ENCODE data around the gene MANF.
A peak's percentile ranks its signal among the peaks of the same experiment; 100 is the strongest.
"Not testable (repeated sequence)": the region's sequence is repeated elsewhere in the genome, so short reads cannot be mapped to it uniquely, and the experiment has no call there.

The MANF gene

DNA sequence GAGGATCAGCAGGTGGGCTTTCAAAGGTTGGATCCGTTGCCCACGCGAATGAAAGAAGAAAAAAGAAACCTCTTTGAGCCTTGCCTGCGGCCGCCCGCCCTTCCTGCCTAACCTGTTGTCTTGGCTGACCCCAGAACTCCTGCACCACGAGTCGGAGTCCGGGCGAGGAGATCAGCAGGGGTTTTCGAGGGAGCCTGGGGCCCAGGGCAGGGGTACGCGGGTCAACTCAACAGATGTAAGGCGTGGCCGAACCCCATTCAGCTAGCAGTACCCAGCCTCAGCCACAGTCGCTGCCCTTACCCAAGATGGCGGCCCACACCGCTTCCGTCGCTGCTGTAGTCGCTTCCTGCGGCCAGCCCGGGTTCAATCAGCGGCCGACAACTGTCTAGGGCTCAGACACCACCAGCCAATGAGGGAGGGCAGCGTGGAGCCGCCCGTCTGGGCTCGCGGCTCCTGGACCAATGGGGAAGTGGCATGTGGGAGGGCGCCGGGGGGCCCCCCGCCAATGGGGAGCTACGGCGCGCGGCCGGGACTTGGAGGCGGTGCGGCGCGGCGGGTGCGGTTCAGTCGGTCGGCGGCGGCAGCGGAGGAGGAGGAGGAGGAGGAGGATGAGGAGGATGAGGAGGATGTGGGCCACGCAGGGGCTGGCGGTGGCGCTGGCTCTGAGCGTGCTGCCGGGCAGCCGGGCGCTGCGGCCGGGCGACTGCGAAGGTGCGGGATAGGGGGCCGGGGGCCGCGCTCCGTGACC is at the start of gene MANF:
MANF (plus strand) TSS at position 566 of the 748 bp plus-strand sequence; CDS start at position 618, 52 bp downstream.
- peak; percentile 99 for DNase-seq (ENCODE audit: low spot score)

DNA sequence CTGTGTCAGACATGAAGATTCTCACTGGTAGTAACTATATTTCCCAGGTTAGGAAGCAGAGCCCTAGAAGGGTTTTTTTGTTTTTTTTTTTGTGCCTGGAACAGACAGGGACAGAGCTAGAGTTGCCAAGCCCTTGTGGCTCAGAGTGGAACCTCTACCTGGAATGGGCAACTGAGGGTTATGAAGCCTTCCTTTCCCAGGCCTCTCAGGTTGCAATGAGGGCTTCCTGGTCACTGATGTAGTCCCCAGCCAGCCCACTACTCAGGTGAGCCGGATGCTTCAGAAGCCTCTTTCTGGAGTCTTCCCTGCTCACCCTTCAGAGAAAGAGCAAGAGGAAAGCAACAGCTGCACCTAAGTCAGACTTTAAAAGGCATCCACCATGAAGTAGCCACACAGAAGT is 48.8 kb upstream of the MANF start:
- DNase-seq (ENCODE audit: low spot score) = no peak

DNA sequence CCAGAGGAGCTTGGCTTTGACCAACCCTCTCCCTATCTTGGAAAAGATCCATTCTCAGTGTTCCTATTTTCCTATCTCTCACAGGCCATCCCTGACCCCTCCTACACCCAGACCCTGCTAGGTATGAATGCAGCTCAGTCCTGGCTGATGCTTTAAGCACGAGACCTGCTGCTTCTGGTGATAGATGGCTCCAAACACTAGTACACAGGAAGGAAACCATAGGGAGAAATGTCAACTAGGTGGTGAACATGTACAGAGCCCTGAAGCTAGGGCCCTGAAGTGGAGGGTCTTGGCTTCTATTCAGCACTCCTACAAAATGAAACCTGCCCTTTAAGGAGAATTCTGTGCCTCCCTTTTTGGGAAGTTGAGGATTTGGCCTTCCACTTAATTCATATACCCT is 47.4 kb upstream of the MANF start:
- DNase-seq (ENCODE audit: low spot score) = no peak

DNA sequence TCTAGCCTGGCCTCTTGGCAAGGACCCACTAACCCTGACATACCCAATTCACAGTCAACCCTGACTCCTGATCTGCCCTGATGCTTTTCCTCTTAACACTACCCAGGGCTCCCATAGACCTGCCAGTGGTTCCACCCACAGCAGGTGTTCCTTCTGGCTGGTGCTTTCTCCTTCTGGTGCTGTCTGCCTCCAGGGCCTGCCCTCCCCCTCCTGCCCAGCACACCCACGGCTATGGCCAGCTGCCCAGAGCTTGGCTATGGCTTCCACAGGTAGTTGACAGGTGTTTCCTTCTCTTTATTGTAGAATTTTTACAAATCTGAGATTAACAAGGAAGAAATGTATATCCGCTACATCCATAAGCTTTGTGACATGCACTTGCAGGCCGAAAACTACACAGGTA is 46.5 kb upstream of the MANF start:
- peak; percentile 87 for DNase-seq (ENCODE audit: low spot score)

DNA sequence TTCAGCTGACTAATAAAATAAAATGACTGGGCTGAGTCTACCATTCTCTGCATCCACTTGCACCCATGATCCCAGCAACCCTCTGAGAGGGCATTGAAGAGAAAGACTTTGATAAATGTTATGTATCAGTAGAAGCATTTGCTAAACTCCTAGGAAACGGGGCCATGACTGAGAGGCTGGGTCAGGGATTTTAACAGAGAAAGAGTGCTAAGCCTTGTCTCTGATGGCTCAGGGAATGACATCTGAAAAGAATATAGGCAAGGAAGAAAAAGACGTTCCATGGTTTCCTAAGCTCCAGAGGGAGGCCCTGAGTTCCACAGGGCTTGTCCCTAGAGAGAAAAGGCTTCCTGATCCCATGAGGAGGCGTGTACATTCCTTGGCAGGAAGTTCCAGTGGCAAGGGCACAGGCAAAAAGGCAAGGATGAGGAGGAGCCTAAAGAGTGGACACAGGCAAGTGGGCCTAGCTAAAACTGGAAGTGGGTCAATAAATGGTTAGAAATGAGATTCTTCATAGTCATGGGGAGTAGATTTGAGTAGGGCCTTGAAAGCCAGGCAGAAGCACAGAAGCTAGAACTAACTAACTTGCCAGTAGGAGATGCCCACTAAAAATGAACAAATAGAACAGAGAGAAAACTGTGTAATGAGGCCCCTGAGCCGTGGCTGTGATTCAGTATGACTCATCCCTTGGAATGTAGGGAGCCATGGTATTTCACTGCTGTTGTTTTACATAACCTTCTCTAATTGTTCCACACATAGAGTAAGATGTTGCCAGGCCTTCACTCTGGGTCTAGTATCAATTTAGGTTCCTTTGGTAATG is 44.9 kb upstream of the MANF start:
- DNase-seq (ENCODE audit: low spot score) = no peak

DNA sequence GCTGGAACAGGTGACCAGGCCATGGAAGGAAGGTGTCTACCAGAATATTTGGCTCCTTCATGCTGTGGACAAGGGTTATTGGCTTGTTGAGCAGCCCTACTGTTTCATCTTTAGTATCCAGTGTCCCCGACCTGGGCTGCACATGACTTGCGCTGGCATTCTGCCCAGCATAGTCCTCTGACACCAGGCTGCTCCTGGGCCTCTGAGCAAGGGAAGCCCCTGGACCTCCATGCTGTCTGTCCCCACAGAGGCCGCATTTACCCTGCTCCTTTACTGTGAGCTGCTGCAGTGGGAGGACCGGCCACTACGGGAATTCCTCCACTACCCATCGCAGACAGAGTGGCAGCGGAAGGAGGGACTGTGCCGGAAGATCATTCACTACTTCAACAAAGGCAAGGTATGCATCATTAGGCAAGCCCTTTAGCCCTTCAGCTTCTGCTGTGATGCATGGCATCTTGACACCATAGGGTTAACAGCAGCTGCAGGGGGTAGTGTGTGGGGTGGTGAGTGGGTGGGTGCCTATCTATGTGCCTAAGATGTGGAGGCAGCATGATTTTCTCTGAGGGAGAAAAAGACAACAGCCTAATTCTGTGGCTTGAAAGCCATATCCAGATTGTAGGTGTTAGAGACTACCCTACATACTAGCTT is 44.0 kb upstream of the MANF start:
- no peak for DNase-seq (ENCODE audit: low spot score)

DNA sequence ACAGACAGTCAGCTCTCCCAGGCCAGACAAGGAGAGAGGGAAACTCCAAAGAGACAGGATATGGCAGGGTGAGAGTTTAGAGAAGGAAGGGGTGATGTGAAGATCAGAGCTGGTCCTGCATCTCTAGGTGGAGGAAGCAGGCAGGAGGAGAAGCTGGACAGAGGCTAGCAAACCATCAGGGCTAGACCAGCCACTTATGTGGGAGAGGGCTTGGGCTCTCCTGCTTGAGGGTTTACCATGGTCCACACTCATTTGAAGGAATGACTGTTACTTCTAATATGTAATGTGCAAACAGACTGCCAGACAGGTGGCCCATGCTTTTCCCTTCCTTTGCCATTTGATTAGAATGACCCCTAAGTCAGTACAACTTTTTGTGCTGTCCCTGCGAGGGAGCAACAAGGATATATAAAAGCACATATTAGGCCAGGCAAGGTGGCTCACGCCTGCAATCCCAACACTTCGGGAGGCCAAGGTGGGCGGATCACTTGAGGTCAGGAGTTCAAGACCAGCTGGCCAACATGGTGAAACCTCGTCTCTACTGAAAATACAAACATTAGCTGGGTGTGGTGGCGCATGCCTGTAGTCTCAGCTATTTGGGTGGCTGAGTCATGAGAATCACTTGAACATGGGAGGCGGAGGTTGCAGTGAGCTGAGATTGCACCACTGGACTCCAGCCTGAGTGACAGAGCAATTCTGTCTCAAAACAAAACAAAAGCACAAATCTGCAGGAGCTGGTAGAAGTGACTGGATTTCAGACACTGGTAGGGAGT is 41.0 kb upstream of the MANF start:
- DNase-seq (ENCODE audit: low spot score) = no peak

DNA sequence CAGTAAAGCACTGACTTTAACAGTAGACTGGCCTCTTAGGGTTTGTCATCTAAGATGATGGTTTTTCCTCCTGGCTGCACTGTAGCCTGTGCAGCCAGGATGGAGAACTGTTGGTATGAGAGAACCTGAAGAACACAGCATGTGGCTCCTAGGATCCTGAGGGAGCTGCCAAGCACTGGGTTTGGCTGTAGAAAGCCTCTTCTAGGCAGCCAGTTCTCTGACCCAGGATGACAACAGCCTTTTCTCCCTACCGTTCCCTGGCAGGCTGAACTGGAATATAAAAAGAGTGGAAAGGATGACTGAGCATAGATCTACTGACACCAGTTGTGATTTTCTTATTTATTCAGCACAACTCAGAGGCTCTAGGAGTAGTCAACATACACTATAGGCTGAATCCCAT is 34.3 kb upstream of the MANF start:
- peak; percentile 91 for DNase-seq (ENCODE audit: low spot score)

DNA sequence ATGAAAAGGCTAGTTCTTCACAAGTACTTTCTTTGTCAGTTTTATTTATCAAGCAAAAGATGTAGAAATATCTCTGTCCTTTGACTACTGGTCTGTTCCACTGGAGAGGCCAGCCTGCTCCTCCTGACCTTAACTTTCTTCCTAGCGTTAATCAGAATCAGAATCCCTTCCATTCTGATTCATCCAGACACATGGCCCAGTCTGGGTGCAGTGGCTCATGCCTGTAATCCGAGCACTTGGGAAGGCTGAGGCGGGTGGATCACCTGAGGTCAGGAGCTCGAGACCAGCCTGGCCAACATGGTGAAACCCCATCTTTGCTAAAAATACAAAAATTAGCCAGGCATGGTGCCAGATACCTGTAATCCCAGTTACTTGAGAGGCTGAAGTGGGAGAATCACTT is 32.0 kb upstream of the MANF start:
- DNase-seq (ENCODE audit: low spot score) = no peak

DNA sequence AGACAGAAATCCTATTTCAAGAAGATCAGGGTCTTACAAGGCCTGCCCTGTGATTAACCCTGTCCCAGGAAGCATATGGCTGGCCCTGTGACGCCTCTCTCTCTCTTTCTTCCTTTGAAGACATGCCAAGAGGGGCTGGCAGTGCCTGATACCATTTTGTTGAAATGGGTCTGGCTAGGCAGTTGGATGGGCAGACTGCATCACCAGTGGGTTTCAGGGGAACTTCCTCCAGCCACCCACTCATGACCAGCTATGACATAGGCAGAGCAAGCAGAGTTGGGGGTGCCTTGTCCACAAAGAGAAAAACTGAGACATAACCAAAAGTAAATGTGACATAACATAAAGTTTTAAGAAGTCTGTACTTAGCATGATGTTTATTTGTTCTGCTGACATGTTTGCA is 31.4 kb upstream of the MANF start:
- DNase-seq (ENCODE audit: low spot score) = no peak

DNA sequence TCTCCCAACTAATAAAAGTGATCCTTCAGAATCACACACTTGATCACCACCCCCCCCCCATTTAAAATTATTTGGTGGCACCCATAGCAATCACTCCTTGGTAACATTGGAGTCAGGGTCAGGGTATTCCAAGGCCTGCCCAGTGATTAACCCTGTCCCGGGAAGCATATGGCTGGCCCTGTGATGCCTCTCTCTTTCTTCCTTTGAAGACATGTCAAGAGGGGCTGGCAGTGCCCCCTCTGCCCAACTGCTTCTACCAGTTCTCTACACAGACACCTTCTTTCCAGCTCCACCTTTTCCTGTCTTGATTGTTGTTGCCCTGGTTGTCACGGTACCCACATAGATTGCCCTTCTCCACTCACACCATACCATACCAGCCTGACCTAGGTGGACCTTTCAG is 30.9 kb upstream of the MANF start:
- no peak for DNase-seq (ENCODE audit: low spot score)

DNA sequence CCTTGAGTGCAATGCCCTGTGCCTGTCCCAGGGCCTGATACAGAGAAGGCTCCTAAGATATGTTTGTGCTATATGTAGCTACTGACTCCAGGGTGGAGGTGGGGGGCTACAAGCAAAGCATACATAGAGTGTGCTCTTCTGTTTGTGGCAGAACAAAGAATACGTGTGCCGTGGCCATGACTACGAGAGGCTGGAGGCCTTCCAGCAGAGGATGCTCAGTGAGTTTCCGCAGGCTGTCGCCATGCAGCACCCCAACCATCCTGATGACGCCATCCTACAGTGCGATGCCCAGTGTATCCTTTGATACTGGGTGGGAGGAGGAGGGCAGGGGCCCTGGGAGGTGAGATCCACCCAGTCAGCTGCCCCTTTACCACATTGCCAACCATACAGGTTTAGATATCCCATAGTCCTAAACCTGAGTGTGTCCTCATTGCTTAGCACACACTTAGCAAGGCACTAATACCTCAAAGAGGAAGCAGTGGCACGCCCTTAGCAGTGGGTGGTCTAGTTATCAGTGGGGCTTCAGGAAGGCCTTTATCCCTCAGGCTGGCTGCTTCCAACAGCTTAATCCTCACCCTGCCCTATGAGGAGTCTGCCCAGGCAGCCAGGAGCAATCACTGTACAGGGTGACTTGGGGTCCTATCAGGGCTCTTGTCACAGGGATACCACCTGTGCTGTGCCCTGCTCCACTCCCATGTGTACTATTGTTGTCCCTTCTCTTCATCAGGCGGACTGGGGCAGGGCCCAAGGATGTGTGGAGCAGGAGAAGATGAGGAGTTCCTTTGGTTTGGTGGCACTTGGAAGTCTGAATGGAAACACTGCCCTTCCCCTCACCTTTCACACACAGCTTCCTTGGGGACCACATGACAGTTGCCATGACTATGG is 30.1 kb upstream of the MANF start:
- no peak for DNase-seq (ENCODE audit: low spot score)

DNA sequence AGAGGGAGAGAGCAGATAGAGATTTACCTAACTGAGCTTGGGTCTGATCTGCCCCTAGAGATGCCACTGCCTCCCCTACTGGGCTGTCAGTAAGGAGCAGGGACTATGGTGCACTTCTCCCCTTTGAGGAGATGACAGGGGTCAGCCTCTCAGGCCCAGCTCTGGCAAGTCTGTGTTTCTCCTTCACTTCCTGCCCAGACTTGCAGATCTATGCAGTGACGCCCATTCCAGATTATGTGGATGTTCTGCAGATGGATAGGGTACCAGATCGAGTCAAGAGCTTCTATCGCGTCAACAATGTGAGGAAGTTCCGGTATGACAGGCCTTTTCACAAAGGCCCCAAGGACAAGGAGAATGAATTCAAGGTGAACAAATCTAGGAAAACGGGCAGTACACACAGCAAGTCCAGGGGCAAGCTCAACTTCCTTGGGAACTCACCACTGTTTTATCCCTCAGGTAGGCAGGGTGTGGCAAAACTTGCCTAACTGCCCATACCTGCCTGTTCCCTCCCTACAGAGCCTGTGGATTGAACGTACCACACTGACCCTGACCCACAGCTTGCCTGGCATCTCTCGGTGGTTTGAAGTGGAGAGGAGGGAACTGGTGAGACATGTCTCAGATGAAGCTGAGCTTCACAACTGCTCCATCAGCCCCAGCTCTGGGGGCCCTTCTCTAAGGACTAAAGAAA is 29.1 kb upstream of the MANF start:
- DNase-seq (ENCODE audit: low spot score) = no peak

DNA sequence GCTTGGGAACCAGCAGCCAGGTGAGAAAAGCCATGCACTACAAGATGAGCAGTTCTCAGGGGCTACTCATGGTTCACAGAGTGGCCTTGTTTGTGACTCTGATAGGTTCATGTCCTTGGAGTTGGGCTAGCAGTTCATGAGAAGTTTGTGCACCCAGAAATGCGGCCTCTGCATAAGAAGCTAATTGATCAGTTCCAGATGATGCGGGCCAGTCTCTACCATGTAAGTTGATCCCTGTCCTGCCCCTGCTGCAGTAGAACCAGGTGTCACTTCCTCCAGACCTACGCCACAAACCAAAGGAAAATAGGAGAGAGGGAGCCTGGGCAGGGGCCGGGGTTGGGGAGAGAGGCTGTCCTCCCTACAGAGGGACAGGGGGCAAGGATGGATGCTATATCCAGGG is 27.2 kb upstream of the MANF start:
- no peak for DNase-seq (ENCODE audit: low spot score)

DNA sequence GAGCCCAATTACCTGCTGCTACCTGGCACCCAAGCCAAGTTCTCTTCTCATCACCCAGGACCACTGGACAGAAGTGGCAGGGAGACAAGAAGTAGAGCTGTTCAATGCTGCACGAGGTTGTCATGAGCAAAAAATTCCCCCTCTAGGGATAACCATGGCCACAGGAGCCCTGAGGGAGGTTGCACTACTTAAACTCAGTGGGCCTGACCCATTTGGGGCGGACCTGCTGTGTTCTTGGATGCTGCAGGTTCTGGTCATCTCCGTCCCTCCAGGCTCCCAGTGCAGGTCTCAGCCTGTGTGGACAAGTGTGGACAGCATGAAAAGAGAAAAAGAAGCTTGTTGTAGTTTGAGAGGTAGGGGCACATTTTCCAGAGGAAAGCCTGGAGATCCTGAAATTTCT is 26.1 kb upstream of the MANF start:
- peak; percentile 19 for DNase-seq (ENCODE audit: low spot score)

DNA sequence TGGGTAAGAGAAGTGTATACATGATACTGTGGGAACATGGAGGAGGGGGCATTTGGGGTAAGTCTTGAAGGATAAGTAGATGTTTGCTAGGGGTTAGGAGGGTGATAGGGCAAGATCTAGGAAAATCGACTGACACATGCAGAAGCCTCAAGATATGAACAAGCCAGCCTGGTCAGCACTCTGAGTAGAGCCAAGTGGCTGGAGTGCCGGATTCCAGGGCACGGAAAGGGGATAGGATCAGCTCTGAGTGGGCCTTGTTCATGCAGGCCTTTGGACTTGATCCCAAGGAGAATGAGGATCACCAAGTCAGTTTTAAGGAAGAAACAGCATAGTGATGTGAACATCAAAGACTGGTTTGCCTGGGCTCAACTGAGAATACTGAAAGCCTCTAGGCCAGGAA is 24.3 kb upstream of the MANF start:
- DNase-seq (ENCODE audit: low spot score) = no peak

DNA sequence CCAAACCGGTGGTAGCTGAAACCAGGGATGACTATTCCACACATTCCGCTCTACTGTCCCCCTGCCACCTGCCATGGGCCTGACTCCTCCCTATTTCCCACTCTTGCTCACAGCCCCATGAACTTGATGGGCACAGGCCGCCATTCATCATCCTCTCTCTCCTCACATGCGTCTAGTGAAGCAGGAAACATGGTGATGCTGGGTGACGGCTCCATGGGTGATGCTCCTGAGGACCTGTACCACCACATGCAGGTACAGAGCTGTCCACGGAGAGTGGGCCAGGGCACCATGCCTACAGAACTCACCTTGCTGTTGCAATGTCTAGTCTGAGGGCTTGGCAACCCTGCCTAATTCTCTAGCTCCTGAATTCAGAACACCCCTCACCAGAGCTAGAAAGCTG is 23.3 kb upstream of the MANF start:
- no peak for DNase-seq (ENCODE audit: low spot score)

DNA sequence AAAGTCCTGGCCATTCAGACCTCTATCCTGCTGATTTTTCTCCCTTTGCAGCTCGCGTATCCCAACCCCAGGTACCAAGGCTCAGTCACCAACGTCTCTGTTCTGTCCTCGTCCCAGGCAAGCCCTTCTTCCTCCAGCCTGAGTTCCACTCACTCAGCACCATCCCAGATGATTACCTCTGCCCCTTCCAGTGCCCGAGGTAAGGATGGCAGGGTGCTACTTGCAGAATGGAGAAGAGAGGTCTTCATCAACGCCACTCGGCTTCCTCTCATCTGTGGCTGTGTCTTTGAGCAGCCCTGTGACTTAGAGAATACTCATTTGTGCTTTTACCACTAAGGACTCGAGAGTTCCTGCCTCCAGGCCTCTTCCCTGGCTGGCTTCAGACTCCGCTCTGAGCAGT is 22.6 kb upstream of the MANF start:
- no peak for DNase-seq (ENCODE audit: low spot score)

DNA sequence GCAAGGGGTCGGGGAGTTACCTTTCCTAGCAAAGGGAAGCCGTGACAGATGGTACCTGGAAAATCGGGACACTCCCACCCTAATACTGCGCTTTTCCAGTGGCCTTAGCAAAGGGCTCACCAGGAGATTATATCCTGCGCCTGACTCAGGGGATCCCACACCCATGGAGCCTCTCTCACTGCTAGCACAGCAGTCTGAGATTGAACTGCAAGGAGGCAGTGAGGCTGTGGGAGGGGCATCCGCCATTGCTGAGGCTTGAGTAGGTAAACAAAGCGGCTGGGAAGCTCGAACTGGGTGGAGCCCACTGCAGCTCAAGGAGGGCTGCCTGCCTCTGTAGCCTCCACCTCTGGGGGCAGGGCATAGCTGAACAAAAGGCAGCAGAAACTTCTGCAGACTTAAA is 16.8 kb upstream of the MANF start:
- not testable (repeated sequence) for DNase-seq (ENCODE audit: low spot score)

DNA sequence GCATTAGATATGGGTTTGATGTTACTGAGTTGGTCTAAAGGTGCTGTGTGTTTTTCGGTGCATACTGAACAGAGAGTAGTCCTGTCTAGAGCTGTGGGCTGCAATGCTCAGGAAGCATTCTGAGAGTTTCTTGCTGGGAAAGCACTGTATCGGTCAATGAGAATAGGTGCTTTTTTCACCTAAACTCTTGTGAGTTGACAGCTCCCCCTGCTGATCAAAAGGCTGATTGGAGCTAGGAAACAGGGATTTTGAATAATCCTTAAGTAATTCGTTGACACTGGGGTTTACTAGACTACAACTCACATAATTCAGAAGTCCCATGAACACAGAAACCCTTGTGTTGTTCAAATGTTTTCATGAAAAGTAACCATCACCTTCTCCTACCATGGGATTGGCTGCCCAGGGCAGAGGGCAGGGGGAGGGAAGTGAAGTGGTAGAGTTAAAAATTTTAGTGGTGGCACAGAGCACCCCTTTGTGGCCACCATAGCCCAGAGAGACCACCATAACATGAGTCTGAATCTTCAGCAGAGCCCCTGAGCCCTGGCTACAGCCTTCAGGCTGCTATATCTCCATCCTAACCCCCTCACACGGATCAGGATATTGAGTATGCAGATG is 13.0 kb upstream of the MANF start:
- DNase-seq (ENCODE audit: low spot score) = peak; percentile 80
